ENCODE measurements around the gene CEP135.

DNA sequence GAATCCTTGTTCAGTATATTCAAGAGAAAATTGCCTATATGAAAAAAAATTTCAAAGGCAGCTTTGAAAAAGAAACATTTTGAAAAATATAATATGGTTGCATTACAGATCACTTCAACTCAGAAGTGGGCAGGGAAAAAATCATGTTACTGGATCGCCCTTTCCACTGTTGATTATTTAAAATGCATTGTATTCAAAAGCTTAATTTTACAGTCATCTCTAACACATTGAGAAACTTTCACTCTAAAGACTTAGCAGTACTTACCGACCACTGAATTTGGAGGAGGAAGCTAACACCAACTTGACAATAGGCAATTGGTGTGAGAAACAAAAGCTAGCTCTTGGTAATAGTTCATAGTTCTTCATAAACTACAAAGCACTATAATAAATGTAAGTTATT lies 101.9 kb downstream of the CEP135 start:
- TF ChIP-seq EZH2 (IDR thresholded peaks at IDR 0.05; ENCODE audit: insufficient read depth, poor library complexity, severe bottlenecking), result no peak
- TF ChIP-seq EZH2phosphoT487 (IDR thresholded peaks at IDR 0.05; ENCODE audit: insufficient read depth, low read depth), result no peak
